Activated CD4-positive, alpha-beta T cell treated with anti-CD3 and anti-CD28 coated beads for 1 hour (primary cell): Measurements from ENCODE around the gene ANKRD39.

ENCODE experiments used
- DNase-seq: peaks from one replicate; pipeline ENCODE4 v3.0.0-alpha.2; 2020

The ANKRD39 gene

DNA sequence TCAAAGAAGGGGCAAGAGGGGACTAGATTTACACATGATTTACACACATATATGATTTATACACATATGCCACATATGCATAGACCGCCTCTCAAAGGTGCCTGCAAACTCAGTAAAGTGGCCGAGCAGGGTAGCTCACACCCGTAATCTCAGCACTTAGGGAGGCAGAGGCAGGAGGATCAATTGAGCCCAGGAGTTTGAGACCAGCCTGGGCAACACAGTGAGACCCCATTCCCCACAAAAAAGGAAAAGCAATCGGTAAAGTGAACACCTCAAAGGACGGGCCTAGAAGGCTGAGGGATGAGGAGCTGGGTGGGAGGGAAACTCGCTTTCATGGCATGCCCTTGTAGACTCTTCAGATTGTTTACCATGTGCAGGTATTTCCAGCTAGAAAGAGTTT, 5.1 kb downstream of the ANKRD39 start:
- DNase-seq = no peak

DNA sequence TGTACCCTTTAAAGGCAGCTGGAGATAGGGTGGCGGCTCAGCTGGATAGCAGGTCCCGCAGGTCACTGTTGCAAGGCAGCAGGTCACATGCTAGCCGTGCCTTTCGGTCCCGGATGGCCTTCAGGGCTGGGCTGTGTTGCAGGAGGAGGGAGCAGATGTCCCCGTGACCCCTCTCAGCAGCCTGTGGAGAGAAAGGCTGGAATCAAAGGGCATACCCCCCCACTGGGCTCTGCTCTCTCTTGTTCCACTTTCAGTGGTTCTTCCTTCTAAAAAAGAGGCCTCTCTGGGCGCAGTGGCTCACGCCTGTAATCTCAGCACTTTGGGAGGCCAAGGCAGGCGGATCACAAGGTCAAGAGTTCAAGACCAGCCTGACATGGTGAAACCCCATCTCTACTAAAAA, 9.6 kb downstream of the ANKRD39 start:
- DNase-seq = no peak

DNA sequence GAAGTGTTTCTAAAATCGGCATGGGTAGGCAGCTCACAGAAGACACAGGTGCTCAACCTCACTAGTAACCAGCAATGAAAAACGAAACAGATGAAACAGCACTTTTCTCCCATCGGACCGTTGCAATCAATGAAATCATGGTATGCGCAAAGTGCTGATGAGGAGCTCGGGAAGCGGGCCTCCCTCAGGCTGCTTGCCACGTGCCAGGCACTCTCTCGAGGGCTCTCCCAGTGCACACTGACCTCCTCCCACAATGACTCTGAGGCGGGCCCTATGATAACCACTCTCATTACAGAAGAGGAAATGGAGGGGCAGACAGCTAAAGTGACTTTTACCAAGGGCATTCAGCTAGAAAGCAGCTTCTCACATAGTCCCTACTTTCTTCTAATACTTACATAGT, 10.2 kb downstream of the ANKRD39 start:
- no peak for DNase-seq

DNA sequence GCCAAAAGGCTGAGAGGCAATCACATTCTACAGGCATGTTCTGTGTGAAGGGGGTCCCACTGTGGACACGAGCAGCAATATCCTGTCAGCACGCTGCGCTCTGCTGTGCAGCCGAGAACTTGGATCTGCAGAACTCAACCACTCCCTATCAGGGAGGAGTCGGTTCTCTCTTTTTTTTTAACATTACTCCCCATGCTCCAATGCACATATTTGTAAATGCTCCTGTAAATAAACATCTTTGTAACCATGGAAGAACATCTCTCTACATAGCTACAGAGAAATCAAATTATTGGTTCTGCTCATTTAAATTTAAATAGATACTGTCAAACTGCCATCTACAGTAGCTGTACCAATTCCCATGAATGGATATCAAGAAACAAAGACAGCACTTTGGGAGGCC, 11.0 kb downstream of the ANKRD39 start:
- no peak for DNase-seq

DNA sequence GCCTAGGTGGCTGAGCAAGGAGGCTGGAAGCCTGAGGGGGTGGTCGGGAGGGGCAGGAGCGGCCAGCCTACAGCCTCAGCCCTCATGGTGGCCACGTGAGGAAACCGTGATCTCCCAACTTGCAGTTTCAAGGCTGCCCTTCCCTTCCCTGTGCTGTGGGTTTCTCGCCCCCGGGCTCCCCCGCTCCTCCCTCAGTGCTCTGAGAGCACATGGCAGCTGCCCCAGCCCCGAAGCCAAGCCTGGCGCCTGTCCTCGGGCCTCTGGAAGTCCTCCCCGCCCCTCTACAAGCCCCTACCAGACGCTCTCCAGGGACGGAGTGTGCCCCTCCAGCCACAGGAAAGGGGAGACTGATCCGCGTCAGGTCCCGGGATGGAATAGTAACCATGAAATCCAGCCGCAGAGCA, 13.4 kb downstream of the ANKRD39 start:
- DNase-seq = no peak

DNA sequence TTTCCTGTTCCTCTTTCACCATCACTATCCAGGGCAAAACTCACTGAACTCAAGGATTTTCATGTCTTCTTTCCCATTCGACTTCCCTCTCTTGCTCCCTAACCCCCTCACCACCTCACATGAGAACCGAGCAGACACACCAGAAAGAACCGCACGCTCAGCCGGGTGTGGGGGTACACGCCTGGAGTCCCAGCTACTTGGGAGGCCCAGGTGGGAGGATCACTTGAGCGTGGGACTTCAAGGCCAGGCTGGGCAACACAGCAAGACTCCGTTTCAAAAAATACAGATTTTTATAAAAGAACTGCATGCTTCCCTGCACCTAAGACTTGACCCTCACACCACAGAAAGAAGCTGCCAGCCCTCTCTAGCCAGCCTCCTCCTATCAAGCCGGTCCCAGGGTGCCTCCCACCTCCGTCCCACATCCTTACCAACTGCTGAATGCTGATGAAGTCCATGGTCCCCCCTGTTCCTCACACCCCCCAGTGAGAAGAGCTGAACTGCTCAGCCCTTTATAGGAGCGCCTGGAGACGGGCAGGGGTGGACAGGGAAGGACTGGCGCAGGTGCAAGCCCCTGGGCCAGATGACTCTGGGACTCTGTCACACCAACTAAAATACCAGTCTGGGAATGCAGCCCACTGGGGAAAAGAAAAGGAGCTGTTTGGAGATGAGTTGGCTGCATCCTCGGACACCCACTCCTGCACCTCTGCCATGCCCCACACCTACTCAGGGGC, 14.1 kb downstream of the ANKRD39 start, which contains the start of gene ANKRD23:
TSS of gene ANKRD23 (minus strand) at position 484 of the 731 bp plus-strand sequence. CDS start at position 455, 29 bp downstream.
- no peak for DNase-seq

DNA sequence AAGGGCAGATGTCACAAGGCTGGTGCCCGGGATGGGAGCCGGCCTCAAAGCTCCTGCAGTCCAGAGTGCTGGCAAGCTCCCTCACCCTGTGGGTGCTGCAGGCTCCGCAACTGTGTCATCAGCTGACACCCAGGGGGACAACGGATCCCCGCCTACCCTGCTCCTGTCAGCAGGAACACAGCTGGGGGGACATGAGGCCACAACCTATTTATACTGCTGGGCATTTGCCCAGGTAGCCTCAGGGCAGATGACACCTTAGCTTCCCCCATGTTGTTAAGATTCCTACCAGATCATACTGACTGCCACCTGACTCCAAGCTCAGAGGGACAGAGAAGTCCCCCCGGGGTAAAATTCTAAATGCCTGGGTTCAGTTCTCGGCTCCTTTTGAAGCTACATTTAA, 15.2 kb downstream of the ANKRD39 start:
- no peak for DNase-seq

DNA sequence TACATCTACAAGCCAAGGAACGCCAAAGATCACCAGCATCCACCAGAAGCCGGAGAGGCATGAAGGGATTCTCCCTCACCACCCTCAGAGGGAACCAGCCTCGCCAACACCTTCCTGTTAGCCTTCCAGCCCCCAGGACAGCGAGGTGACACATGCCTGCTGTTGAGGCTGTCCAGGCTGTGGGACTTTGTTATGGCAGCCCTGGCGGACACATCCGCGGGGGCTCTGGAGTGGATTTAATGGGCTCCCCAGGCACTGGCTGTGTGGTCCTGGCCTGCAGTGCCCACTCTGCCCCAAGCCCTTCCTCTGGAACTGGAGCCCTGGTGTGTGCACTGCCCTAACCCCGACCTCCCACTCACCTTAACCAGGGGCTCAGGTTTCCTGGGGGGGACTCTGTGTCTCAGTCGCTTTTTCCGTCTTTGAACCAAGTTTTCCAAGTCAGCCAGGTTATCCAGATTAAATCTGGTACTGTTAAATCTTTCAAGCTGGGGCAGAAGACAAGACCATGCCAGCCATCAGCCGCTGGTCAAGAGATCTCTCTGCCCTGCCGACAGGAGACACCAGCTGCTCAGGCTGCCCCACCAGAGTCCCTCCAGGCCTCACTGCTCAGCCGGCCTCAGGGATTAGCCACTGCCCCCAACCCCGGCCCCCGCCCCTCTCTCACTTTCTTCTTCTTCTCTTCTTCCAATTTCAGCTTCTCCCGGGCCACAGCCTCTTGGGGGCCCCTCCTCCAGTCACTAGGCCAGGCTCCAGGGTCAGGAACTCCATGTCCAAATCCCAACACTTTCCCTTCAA, 15.9 kb downstream of the ANKRD39 start:
- DNase-seq = no peak

DNA sequence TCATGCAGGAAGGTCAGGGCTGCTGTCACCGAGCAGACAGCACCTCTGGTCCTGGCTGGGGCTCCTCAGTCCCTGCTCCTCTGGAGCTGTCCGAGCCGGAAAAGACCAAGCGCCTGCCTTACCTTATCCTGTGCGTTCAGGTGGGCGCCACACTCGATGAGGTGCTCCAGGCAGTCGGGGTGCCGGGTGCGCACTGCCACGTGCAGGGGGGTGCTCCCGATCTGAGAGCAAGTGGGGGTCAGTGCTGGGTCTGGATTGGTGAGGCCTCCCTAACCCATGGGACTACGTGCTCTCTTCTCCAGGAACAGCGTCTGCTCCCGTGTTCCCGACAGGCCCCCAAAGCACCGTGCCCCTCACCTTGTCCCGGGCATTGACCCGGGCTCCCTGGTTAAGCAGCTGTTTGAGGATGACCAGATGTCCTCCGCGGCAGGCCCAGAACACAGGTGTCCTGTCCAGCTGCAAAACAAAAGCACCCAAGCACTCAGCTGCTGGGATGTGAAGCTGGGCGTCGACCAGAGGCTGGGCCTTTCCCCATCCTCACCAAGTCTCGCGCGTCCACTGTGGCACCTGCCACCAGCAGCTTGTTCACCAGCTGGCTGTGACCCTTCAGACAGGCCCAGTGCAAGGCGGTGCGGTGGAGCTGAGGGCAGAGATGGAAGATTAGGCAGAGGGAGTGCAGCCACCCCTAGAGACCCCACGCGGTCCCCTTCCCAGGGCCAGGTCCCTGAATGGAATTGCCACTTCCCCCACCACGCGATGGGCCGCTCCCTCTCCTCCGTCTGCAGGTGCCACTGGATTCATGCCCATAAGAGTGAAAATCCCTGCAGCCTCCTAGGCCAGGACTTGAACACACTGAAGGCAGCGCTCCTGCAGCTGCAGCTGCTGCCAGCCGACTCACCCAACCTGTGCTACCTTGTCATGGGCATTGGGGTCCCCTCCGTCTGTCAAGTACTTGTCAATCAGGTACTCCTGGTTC, 17.7 kb downstream of the ANKRD39 start:
- DNase-seq = no peak

DNA sequence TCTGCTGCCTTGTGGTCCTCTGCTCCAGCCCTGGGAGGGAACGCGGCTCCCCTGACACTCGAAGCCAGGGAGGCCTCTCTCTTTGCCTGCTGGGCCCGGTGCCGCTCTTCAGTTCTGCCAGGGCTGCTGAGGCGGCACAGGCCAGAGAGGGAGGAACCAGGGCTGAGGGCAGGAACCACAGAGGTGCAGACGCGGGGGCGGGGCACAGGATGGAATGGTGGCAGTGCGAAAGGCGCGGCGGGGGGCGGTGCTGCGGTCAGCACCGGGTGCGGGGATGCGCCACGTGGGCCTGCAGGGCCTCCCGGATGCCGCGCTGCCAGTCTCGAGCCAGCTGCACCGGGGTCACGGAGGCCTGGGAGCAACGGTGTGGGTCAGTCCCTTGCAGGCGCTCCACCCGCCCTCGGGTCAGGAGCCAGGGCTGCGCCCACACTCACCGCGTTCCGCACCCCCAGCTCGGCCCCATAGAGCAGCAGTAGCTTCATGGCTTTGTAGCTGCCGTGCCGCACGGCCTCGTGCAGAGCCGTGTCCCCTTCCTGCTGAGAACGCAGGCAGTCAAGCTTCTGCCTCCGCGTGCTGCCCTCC, 18.4 kb downstream of the ANKRD39 start:
- peak; percentile 68 for DNase-seq

DNA sequence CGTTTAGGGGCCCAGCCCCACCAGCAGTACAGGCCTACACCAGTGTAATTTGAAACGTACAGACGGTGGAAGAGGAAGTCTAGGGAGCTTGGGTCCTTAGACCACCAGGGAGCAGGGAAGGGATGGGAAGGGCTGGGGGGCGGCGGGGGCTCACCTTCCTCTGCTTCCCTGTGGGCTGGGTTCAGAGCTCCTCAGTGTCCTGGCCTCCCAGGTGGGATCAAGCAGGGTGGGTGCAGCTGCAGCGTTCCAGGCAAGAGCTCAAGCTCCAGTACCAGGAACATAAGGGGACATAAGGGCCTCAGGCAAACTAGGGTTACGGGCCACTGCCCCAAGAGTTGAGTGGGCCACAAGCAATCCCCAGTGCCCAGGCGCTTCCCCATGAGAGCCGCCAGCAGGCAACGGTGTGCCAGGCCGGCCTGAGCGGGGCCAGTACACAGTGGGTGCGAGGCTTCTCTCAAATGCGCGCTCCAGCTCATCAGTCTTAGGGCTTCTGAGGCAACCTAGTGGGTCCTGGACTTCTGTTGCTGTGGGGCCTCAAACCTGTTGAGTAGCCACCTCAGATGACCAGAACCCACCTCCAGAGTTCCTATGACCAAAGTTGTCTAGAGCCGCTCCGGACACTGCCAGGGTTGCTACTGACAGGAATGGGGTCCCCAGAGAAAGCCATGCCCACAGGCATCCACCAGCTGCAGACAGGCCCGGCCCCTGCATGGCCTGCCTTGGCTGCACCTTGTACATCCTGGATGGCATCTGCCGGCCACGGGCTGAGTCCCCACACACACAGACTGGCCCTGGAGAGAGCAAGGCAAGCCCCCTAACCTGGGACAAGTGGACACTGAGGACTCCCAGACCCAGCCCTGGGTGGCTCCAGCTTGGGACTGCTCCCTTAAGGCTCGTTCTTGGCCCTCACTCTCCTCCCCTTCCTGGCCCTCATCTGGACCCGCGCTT, 19.2 kb downstream of the ANKRD39 start:
- no peak for DNase-seq

DNA sequence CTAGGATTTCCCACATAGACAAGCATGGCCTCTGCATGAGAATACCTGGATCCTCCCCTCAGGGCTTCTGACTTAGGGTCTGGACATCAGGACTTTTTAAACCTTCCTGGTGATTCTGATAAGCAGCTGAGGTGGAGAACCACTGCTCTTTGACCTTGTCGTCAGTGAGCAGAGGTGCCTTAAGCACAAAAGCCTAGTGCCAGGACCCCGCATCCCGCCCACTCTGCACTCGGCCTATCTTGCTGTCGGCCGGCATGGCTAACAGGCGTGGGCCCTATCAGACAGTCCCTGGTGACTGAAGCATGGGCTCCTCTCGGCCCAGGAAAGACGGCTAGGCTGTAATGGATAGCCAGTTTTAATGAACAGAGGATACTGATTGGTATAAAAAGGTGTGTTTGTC, 20.2 kb downstream of the ANKRD39 start:
- no peak for DNase-seq

DNA sequence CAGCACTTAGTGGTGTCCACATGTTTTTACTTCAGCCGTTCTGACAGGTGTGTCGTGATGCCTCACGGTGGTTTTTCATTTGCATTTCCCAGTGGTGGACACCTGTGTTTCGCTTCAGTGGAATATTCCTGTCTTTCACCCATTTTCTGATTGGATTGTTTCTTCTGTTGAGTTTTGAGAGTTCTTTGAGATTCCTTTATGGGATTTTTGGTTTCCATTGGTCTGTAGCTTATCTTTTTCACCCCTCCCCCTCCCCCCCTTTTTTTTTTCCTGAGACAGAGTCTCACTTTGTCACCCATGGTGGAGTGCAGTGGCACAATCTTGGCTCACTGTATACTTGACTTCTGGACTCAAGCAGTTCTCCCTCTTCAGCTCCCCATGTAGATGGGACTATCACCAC, 22.0 kb downstream of the ANKRD39 start:
- DNase-seq = no peak

DNA sequence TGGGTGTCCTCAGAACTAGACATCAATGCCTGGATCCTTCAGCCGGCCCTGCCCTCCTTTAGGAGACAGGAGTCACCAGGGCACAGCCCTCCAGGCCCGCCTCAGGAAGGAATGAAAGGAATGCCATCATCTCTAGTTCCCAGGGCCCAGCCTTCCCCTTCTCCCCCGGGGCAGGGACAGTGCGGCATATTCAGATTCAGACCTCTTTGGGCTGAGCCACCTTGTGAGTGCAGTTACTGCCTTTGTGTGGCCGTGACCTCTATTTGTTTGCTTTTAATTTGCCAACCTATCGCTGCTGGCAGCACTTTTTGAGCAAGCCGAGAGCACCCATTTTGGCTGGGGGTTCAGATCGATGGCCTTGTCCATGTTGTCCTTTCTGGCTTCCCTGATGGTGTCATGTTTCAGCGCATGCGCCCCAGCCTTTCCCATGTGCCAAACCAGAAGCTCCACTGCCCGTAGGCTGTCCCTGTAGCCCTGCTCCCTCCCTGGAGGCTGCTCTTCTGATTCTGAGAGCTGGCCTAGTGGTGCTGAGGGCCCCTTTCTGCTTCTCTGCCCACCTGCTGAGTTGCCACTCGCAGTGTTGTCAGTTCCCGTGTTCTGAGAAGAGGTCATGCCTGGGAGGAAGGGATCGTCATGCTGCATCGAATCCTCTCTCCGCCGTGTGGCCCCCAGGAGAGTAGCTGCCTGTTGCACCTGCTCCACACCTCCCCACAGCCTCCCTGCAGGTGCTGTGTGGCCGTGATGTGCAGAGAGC, 24.9 kb downstream of the ANKRD39 start:
- DNase-seq = no peak

DNA sequence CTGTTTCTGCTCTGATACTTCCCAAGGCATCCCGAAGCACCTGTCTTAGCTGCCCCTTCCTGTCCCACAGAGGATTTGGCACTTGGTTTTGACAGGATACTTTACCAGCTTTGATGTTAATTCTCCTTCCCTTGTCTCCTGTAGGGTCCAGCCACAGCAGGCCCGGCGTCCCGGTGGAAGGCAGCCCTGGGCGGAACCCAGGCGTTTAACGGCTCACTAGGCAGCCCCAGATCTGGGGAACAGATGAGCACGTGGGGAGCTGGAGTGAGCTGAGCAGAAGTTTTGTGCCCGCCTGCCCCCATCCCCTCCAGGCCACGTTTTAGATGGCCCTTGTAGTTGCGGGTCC, 25.4 kb downstream of the ANKRD39 start:
- no peak for DNase-seq

DNA sequence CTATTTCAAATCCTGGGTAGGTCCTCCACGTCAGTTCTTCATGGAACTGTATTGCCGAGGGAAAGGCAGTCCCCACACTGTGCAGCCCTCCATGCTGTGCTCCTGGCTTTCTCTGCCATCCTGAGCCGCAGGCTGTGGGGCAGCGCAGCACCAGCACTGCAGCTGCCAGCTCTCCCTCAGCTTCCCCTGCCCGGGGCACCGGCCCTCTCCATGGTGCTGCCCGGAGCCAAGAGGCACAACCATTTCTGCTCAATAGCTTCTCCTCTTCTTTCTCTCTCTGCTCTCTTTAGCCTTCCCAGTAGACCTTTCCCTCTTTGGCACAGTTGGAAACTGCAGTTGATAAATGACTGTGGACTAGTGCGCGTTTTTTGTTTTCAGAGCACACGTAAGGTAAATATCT, 26.1 kb downstream of the ANKRD39 start:
- no peak for DNase-seq

DNA sequence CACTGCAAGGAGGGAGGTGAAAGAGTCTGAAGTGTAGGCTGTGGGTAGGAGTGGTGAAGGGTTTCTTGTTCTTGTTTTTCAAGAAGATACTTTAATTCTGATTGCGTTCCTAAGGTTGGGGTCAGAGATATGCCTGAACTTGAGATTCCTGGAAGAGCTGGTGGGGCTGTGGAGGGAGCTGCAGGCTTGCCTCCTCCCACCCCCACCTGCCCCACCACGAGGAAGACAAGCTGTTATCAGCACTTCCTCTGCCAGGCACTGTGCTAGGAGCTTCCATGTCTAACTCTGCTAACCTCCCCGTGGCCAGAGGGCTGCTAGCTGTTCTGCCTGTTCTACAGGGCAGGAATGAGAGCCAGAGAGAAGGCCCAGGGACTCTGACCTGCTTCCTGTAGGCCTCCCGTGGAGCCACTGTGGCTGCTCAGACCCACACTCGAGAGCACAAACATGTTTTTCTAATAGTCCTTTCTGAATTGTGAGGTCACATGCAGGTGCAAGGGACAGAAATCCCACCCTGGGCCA, 27.7 kb downstream of the ANKRD39 start:
- DNase-seq = no peak

DNA sequence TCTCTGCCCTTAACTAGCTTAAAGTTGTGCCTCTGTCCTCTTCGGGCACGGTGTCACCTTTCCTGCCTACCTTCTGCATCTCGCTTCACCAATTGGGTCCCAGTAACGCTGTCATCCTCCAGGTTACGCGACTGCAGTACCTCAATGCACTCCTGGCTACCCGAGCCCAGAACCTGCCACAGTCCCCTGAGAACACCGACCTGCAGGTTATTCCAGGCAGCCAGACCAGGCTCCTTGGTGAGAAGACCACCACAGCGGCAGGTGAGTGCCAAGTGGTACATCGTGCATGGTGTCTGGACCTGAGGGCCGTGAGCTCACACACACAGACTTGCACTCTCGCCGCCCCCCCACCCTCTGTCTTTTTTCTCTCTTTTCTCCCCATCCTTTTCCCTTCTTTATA, 28.9 kb downstream of the ANKRD39 start:
- DNase-seq = no peak

DNA sequence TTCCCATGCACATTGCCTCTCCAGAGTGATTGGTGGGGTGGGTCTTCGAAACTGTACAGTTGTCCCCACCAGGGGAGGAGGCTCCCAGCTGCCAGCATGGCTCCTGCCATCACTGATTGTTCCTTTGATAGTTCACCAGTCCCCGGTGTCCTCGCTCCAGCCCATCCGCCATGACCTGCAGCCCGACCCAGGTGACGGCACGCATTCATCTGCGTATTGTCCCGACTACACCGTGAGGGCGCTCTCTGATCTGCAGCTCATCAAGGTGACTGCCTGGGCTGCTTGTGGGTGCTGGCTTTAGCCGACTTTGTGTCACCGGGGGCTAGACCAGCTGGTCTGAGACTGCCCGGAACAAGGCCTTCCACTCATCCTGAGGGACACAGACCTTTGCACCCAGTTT, 29.4 kb downstream of the ANKRD39 start:
- no peak for DNase-seq

DNA sequence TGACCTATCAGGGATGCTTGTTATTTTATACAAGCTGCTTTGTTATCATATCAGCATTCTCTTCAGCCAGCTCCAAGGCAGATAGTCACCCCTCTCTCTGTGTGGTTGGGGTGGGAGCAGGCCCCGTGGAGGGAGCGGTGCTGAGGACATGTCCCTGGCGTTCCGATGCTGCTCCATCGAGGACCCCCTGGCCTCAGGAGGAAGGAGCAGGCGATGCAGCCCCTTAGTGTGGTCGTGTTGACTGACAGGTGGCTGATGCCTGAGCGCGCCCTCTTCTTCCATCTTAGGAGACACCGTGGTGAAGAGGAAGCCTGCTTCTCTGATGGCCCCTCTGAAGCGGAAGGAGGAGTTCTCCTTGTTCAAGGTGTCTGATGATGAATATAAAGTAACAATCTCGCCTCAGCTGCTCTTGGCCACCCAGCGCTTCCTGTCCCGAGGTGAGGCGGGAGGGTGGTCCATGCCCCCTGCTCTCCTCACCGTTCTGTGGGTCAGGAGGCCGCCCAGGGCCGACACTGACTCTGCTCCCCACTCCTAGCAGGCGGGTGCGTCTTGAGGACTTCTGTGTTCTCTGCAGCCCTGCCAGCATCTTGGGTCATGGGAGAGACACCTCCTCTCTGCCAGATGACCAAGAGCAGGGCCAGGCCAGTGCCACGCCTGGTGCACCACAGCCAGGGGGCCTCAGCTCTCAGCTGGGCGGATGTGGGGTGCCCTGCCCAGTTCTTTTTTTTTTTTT, 31.1 kb downstream of the ANKRD39 start:
- no peak for DNase-seq
